ENCODE measurements around the gene FAM120B.

GRCh38 chr6:170402318-170403040, 95.9 kb downstream of the FAM120B start:
- no peak for TF ChIP-seq CTCF (IDR thresholded peaks at IDR 0.05)
- TF ChIP-seq POLR2A (IDR thresholded peaks at IDR 0.05) = no peak
